Activated CD8-positive, alpha-beta memory T cell treated with anti-CD3 and anti-CD28 coated beads, Interleukin-2, amount 10 ng/mL, durations not matched to agents 7 days and 5 days (primary cell): ENCODE results near the gene ARHGAP35. TPM values are rescaled to one million over a fixed set of nuclear protein-coding genes. Genes with fewer than 3 reads are reported as not detected.
A peak's percentile ranks its signal among the peaks of the same experiment; 100 is the strongest.
"Not testable (repeated sequence)": the region's sequence is repeated elsewhere in the genome, so short reads cannot be mapped to it uniquely, and the experiment has no call there.

Source experiments
- ATAC-seq: fragments of 150-1000 bp; cut with Tn5 transposase; one replicate; pipeline ENCODE4 v1.10.0; 2021; ENCODE audit warnings: moderate library complexity
- CTCF ChIA-PET: fragments of 350-600 bp; sonication (Branson Sonifier 250); formaldehyde crosslinking; loops from one replicate; lab custom pipeline; 2021; ENCODE audit warnings: antibody characterized with exemption; lab: Charles Lee
- DNase-seq: peaks from one replicate; pipeline ENCODE4 v3.0.0-alpha.2; 2020
- H3K27ac Mint-ChIP-seq: one replicate; pipeline ENCODE4 v1.8.0; 2021; ENCODE audit warnings: mild to moderate bottlenecking, mixed read lengths
- H3K27me3 Mint-ChIP-seq: one replicate; pipeline ENCODE4 v1.8.0; 2021; ENCODE audit warnings: mixed read lengths
- H3K36me3 Mint-ChIP-seq: one replicate; pipeline ENCODE4 v1.8.0; 2021; ENCODE audit warnings: mild to moderate bottlenecking, mixed read lengths
- H3K4me1 Mint-ChIP-seq: one replicate; pipeline ENCODE4 v1.8.0; 2021; ENCODE audit warnings: mixed read lengths
- H3K4me3 Mint-ChIP-seq: one replicate; pipeline ENCODE4 v1.8.0; 2021; ENCODE audit warnings: mild to moderate bottlenecking, moderate library complexity, mixed read lengths
- H3K9me3 Mint-ChIP-seq: one replicate; pipeline ENCODE4 v1.8.0; 2022; ENCODE audit warnings: low read depth, mixed read lengths
- total RNA-seq, 2 experiments: library from RNA; stranded (reverse); gene quantifications; one replicate each; pipeline ENCODE4 v1.2.3, GENCODE V29; 2021

The ARHGAP35 gene
- total RNA-seq, 2 experiments from 2014 or later, result 31.7 to 35.0 TPM

DNA sequence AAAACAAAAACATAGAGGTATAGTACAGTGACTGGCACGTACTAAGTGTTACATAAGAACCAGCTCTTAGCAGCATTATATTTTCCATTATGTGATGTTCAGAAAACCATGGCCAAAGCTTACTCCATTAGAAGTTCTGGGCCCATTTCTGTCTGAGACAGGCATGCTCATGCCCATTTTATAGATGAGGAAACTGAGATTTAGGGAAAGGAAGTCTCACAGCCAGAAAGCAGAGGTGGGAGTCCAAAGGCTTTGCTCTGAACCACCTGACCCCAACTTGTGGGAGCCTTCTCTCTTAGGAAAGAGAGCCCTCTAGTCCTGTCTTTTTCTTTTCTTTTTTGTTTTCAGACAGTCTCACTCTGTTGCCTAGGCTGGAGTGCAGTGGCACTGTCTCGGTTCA lies 12.4 kb upstream of the ARHGAP35 start:
- no peak for DNase-seq
- Mint-ChIP-seq H3K27me3 (no peaks in the 10 kb centered on the region), H3K36me3 (peaks cover 4% of the 10 kb centered on the region), H3K4me1 (peaks cover 18% of the 10 kb centered on the region), H3K27ac (no peak overlapping the region), H3K4me3 (no peak overlapping the region), H3K9me3 (no peaks in the 10 kb centered on the region)
- ATAC-seq, result no peak
- CTCF ChIA-PET, result interaction anchor here (1.0 to 1.5 kb wide), 3 partner anchors 63 to 275 kb away, joined by 3 to 4 read pairs (median 3); no protein-coding TSS in a partner anchor

GRCh38 chr19:46849610-46850009 lies 11.2 kb upstream of the ARHGAP35 start:
- CTCF ChIA-PET, result interaction anchor here (1.3 to 1.5 kb wide), 3 partner anchors 27 to 101 kb away, joined by 4 to 5 read pairs (median 4); no protein-coding TSS in a partner anchor
- no peak for DNase-seq
- no peak for ATAC-seq
- H3K27me3 Mint-ChIP-seq, result no peaks in the 10 kb centered on the region
- H3K9me3 Mint-ChIP-seq, result no peaks in the 10 kb centered on the region
- H3K27ac Mint-ChIP-seq, result peak overlapping the region; percentile 81
- H3K4me1 Mint-ChIP-seq, result peaks cover 18% of the 10 kb centered on the region
- peak overlapping the region; percentile 90 for H3K4me3 Mint-ChIP-seq
- peaks cover 2% of the 10 kb centered on the region for H3K36me3 Mint-ChIP-seq

DNA sequence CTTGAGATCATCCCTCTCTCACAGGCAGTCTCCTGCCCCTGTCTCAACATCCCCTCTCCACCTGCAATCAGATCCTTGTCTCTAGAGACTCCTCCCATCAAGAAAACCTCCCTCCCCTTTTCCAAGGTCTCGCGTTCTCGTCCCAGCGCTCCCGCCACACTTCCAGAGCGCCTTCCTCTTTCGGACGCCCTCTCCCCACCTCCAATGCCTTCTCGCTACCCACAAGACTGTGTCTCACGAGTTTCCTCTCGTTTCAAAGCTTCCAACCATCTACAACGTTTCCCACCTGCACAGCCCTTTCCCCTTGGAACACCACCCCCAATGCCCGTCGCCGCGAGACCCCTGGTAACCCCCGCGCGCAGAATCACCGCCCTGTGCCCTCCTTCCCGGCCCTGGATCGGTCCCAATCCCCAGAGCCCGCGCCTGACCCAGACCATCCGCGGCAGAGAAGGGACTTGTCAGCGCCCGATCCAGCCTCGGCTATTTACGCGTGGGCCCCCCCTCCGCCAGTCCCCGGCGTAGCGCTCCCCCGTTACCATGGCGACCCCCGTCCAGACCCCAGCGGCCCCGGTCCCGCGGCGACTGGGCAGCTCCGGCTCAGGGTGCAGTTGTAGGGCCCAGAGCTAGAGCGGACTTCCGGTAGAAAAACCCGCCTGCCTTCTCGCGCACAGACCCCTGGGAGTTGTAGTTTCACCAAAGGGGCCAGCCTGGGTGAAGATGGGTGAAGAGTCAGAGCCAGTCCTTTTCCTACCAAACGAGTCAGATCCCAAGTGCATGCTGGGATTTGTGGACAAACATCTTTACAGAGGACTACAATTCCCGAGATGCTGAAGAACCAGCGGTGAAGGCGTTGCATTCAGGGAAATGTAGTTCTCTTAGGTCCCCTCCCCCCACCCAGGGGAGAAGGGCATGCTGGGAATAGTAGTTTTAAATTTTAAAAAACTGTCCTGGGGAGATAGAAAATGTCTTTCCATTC lies 10.3 kb upstream of the ARHGAP35 start, which contains the start of gene AP2S1:
Gene AP2S1 (minus strand): TSS at position 619 of the 976 bp plus-strand sequence. CDS start 80 bp downstream, at position 539.
- no peaks in the 10 kb centered on the region for H3K27me3 Mint-ChIP-seq
- H3K9me3 Mint-ChIP-seq, result no peaks in the 10 kb centered on the region
- H3K27ac Mint-ChIP-seq, result peak within 1 kb of the TSS; percentile 81
- ATAC-seq (peak; percentile 99), DNase-seq (peak; percentile 96)
- CTCF ChIA-PET, result interaction anchor here (0.6 to 2.0 kb wide), 9 partner anchors 10 to 162 kb away, joined by 3 to 6 read pairs (median 4); no protein-coding TSS in a partner anchor
- H3K4me3 Mint-ChIP-seq, result peak within 1 kb of the TSS; percentile 90
- peaks cover 2% of the 10 kb centered on the region for H3K36me3 Mint-ChIP-seq
- peaks cover 20% of the 10 kb centered on the region for H3K4me1 Mint-ChIP-seq

- H3K27ac Mint-ChIP-seq, result no peak overlapping the region
- CTCF ChIA-PET, result interaction anchor here (1.2 kb wide), 1 partner anchor 15 kb away, joined by 3 read pairs; no protein-coding TSS in a partner anchor
- no peaks in the 10 kb centered on the region for H3K36me3 Mint-ChIP-seq
These were observed 8.0 kb upstream of the ARHGAP35 start for GRCh38 chr19:46852830-46853229.

DNA sequence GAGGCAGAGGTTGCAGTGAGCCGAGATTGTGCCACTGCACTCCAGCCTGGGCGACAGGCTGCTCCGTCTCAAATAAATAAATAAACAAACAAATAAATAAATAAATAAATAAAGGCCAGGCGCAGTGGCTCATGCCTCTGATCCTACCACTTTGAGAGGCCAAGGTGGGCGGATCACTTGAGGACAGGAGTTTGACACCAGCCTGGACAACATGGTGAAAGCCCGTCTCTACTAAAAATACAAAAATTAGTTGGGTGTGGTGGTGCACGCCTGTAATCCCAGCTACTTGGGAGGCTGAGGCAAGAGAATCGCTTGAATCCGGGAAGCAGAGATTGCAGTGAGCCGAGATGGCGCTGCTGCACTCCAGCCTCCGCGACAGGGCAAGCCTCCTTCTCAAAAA lies 6.1 kb upstream of the ARHGAP35 start:
- not testable (repeated sequence) for H3K36me3 Mint-ChIP-seq, DNase-seq, ATAC-seq, H3K27me3 Mint-ChIP-seq, H3K4me3 Mint-ChIP-seq, H3K27ac Mint-ChIP-seq, H3K9me3 Mint-ChIP-seq
- peaks cover 27% of the 10 kb centered on the region for H3K4me1 Mint-ChIP-seq
- CTCF ChIA-PET, result interaction anchor here (0.7 to 1.7 kb wide), 6 partner anchors 14 to 175 kb away, joined by 3 to 7 read pairs (median 4); no protein-coding TSS in a partner anchor

More at GRCh38 chr19:46852830-46853229, 8.0 kb upstream of the ARHGAP35 start:
- ATAC-seq, result no peak
- H3K4me1 Mint-ChIP-seq, result peaks cover 28% of the 10 kb centered on the region
- H3K27me3 Mint-ChIP-seq, result no peaks in the 10 kb centered on the region
- no peaks in the 10 kb centered on the region for H3K9me3 Mint-ChIP-seq
- DNase-seq, result no peak
- H3K4me3 Mint-ChIP-seq, result no peak overlapping the region

GRCh38 chr19:46856062-46857022 lies 4.5 kb upstream of the ARHGAP35 start:
- ATAC-seq (peak; percentile 74), DNase-seq (peak; percentile 95)
- no peaks in the 10 kb centered on the region for H3K36me3 Mint-ChIP-seq
- H3K4me3 Mint-ChIP-seq, result peak overlapping the region; percentile 66
- no peaks in the 10 kb centered on the region for H3K9me3 Mint-ChIP-seq
- H3K27ac Mint-ChIP-seq, result peak overlapping the region; percentile 75
- H3K4me1 Mint-ChIP-seq, result peaks cover 22% of the 10 kb centered on the region
- no peaks in the 10 kb centered on the region for H3K27me3 Mint-ChIP-seq
- CTCF ChIA-PET, result interaction anchor here (0.6 to 3.9 kb wide), 20 partner anchors 13 to 243 kb away, joined by 3 to 42 read pairs (median 5); partner anchors contain the start of gene NPAS1

DNA sequence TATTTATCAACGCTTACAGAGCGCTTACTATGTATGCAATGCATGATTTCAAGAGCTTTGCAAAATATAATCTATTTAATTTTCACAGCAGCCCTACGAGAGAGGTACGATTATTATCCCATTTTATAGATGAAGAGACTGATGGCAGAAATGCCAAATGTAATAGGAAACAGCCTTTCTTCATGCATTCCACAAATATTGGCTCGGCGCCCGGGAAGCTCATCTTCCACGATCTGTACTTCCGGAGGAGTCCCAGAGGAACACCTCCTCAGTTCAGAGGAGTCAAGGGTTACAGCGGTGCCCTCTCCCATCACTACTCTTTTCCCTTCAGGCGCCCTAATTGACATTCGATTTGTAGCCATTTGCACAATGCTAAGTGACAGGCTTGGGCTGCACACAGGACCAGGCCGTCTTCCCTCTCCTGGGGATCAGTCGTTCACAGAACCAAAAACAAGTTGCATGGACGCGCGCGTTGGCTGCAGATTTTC lies 1.1 kb upstream of the ARHGAP35 start:
- no peaks in the 10 kb centered on the region for H3K36me3 Mint-ChIP-seq
- H3K27ac Mint-ChIP-seq, result peak overlapping the region; percentile 88
- peak overlapping the region; percentile 81 for H3K4me3 Mint-ChIP-seq
- CTCF ChIA-PET, result interaction anchor here (0.7 to 1.7 kb wide), 6 partner anchors 86 to 1129 kb away, joined by 3 to 7 read pairs (median 3); partner anchors contain the start of gene FBXO46
- DNase-seq (no peak), ATAC-seq (no peak)
- H3K27me3 Mint-ChIP-seq, result no peaks in the 10 kb centered on the region
- no peaks in the 10 kb centered on the region for H3K9me3 Mint-ChIP-seq
- H3K4me1 Mint-ChIP-seq, result peaks cover 22% of the 10 kb centered on the region

DNA sequence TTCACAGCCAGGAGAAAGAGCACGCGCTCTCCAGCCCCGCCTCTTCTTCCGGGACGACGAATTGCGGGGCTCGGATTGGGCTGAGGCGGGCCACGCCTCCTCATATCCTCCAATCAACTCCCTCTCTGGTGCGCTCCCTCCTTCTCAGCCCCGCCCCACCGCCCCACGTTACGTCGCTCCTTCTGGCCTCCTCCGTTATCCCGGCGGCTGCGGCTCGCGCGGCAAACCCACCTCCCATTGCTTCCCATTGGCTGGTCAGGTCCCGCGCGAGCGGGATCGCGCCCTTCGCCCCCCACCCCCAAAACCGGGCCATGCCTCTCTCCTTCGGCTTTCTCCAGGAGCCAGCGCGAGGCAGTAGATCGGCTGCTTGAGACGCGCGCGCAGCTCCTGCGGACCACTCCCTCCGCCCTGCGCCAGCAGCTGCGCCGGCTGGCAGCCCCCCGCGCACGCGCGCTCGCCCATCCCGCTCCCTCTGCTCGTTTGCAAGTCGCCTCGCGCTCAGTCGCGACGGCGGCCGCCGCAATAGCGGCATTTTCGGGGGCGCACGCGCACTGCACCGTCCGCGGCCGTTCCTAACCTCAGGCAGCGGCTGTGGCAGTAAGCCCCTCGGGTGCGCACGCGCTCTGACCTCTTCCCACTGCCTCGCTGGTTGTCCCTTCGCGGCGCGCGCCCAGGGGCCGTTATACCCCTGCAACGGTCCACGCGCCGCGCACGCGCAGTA lies 512 bp upstream of the ARHGAP35 start:
- Mint-ChIP-seq H3K4me3 (peak overlapping the region; percentile 81), H3K4me1 (peaks cover 22% of the 10 kb centered on the region), H3K27me3 (no peaks in the 10 kb centered on the region), H3K36me3 (peaks cover 4% of the 10 kb centered on the region), H3K27ac (peak overlapping the region; percentile 88), H3K9me3 (no peaks in the 10 kb centered on the region)
- ATAC-seq (peak; percentile 82), DNase-seq (peak; percentile 98)
- CTCF ChIA-PET, result interaction anchor here (0.7 to 1.7 kb wide), 4 partner anchors 85 to 176 kb away, joined by 3 to 7 read pairs (median 3); no protein-coding TSS in a partner anchor

- DNase-seq (no peak), ATAC-seq (no peak)
- Mint-ChIP-seq H3K4me1 (peaks cover 21% of the 10 kb centered on the region), H3K27me3 (no peaks in the 10 kb centered on the region), H3K4me3 (no peak overlapping the region), H3K27ac (no peak overlapping the region), H3K9me3 (no peaks in the 10 kb centered on the region), H3K36me3 (peaks cover 10% of the 10 kb centered on the region)
- CTCF ChIA-PET, result interaction anchor here (0.7 to 3.0 kb wide), 6 partner anchors 12 to 151 kb away, joined by 3 to 15 read pairs (median 4); no protein-coding TSS in a partner anchor
These were observed 1.1 kb downstream of the ARHGAP35 start for GRCh38 chr19:46861691-46862502.

- H3K27ac Mint-ChIP-seq, result no peak overlapping the region
- DNase-seq (no peak), ATAC-seq (no peak)
- H3K4me1 Mint-ChIP-seq, result peaks cover 27% of the 10 kb centered on the region
- no peak overlapping the region for H3K4me3 Mint-ChIP-seq
- H3K9me3 Mint-ChIP-seq, result no peaks in the 10 kb centered on the region
- no peaks in the 10 kb centered on the region for H3K27me3 Mint-ChIP-seq
- CTCF ChIA-PET, result interaction anchor here (0.7 to 3.0 kb wide), 5 partner anchors 12 to 150 kb away, joined by 3 to 15 read pairs (median 5); no protein-coding TSS in a partner anchor
- H3K36me3 Mint-ChIP-seq, result peaks cover 10% of the 10 kb centered on the region
These were observed 1.7 kb downstream of the ARHGAP35 start for GRCh38 chr19:46862503-46862834.

DNA sequence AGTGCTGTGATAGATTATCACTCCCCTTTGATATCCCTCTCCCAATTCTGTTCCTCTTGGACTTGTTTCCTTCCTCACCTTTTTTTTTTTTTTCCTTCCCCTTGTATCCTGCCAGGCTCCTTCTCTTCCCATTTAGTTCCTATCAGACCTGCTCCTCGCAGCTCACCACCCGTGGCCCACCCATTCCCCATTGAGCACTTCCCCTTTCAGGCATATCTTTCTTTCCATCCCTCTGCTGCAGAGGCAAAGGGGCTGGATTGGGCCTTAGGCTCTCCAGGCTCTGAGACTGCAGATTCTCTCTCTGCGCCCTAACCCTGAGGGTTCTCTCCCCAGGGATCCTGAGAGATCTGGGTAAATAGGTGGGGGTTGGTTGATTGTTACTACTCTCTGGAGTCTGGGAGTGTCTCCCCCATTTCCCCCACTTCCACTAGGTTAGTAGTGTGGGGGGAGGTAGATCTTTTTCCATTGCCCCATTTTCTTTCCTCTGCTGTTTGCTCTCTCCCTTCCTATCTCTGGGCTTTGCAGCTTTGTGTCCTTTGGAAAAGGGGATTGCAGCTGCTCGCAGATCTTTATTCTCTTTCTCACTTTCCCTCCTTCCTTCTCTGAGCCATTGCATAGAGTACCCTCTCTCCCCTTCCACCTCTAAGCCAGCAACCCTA lies 2.3 kb downstream of the ARHGAP35 start:
- peaks cover 10% of the 10 kb centered on the region for H3K36me3 Mint-ChIP-seq
- H3K4me1 Mint-ChIP-seq, result peaks cover 29% of the 10 kb centered on the region
- no peaks in the 10 kb centered on the region for H3K9me3 Mint-ChIP-seq
- DNase-seq (no peak), ATAC-seq (no peak)
- H3K4me3 Mint-ChIP-seq, result no peak overlapping the region
- H3K27ac Mint-ChIP-seq, result no peak overlapping the region
- CTCF ChIA-PET, result interaction anchor here (0.7 to 3.0 kb wide), 4 partner anchors 11 to 149 kb away, joined by 3 to 15 read pairs (median 6); no protein-coding TSS in a partner anchor
- H3K27me3 Mint-ChIP-seq, result no peaks in the 10 kb centered on the region
